GM21515 (cell line): ENCODE results near the gene WNT10A.

Experiments
- ATAC-seq: cut with Tn5 transposase; IDR thresholded peaks from one replicate; pipeline ENCODE4 v1.9.1; 2021; ENCODE audit not compliant: unreplicated experiment

The WNT10A gene

GRCh38 chr2:218857371-218858137, 23.1 kb upstream of the WNT10A start:
- ATAC-seq = no peak

GRCh38 chr2:218858138-218858445, 22.6 kb upstream of the WNT10A start:
- ATAC-seq = no peak

GRCh38 chr2:218858671-218859555, 21.7 kb upstream of the WNT10A start:
- ATAC-seq = no peak

GRCh38 chr2:218859556-218859987, 21.1 kb upstream of the WNT10A start, which contains the start of gene WNT6:
Gene WNT6 (plus strand): TSS chr2:218859805. CDS start chr2:218860038, 233 bp downstream.
- no peak for ATAC-seq

- no peak for ATAC-seq
Measured at GRCh38 chr2:218859988-218860831, 20.4 kb upstream of the WNT10A start.

GRCh38 chr2:218860950-218861381, 19.7 kb upstream of the WNT10A start:
- ATAC-seq = no peak

GRCh38 chr2:218861645-218862318, 18.9 kb upstream of the WNT10A start:
- ATAC-seq = no peak

GRCh38 chr2:218863021-218863520, 17.6 kb upstream of the WNT10A start:
- no peak for ATAC-seq

GRCh38 chr2:218865396-218865795, 15.3 kb upstream of the WNT10A start:
- ATAC-seq = no peak

- ATAC-seq = no peak
Measured at GRCh38 chr2:218865999-218866398, 14.7 kb upstream of the WNT10A start.

GRCh38 chr2:218867900-218868299, 12.8 kb upstream of the WNT10A start:
- no peak for ATAC-seq

- ATAC-seq = no peak
Measured at GRCh38 chr2:218869064-218869463, 11.6 kb upstream of the WNT10A start.

- ATAC-seq = no peak
Measured at GRCh38 chr2:218870984-218871344, 9.7 kb upstream of the WNT10A start.

- no peak for ATAC-seq
Measured at GRCh38 chr2:218871345-218872302, 9.0 kb upstream of the WNT10A start.

- ATAC-seq = no peak
Measured at GRCh38 chr2:218872645-218873358, 7.8 kb upstream of the WNT10A start.

- no peak for ATAC-seq
Measured at GRCh38 chr2:218873359-218874194, 7.1 kb upstream of the WNT10A start.

- no peak for ATAC-seq
Measured at GRCh38 chr2:218875692-218876246, 4.9 kb upstream of the WNT10A start.
